ENCODE results near the gene SESN1. TPM values are rescaled to one million over a fixed set of nuclear protein-coding genes. Genes with fewer than 3 reads are reported as not detected.

Gene SESN1
- polyA plus RNA-seq, 4 donors = 25.0 to 31.1 (median 27.5) TPM

DNA sequence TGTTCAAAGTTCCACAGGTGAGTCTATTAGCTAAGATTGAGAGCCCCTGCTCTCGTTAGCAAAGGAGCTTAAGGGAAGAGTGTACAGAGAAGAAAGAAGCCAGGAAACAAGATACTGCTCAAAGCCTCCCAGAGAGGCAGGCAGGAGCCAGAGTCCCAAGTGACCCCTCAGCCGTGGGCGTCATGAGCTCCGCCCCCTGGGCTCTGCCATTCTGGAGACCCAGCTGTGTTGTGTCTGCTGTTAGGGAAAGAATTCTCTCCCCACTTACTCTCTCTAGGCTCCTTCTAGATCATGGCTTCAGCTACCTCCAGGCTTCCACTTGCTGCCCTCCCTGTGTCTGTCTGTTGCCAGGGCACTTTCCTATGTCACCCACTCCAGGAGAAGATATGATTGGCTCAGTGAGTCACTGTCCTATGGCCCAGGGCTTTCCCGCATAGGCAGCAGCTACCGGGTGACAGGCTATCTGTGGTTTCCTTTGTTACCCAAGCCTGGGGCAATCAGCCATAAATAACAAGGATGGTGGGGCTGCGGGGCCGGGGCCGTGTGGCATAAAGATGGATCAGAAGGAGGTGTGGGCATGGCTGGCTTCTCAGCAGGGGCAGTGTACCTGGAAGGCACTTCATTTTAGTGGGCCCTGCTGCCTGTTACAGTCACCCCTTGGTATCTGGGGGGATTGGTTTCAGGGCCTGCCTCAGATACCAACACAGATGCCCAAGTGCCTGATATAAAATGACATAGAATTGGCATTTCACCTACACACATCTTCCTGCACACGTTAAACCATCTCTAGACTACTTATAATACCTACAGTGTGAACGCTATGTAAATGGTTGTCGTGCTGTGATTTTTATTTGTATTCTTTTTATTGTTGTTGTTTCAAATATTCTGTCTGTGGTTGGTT lies 127.5 kb downstream of the SESN1 start:
- DNase-seq (ENCODE audit: low read depth in 4 of 4, low spot score in 3 of 4) = peak in 1 of 4 donors; percentile 33

DNA sequence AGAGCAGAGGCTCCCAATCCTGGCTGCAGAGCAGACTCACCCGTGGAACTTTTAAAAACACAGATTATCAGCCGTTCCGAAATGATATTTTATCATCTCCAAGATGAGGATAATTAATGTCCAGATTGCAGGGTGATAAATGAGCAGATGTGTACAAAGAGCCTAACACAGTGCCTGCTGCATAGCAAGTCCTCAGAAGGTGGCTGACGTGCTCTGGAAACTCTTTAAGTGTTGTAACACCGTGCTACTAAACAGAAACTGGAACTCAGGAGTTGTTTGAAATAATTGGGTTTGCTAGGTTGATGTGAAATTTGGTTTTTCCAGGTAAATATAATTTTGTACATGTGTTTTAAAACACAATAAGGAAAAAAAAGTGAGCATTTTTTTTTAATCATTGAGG lies 128.4 kb downstream of the SESN1 start:
- no peak for DNase-seq (ENCODE audit: low read depth in 4 of 4, low spot score in 3 of 4)

DNA sequence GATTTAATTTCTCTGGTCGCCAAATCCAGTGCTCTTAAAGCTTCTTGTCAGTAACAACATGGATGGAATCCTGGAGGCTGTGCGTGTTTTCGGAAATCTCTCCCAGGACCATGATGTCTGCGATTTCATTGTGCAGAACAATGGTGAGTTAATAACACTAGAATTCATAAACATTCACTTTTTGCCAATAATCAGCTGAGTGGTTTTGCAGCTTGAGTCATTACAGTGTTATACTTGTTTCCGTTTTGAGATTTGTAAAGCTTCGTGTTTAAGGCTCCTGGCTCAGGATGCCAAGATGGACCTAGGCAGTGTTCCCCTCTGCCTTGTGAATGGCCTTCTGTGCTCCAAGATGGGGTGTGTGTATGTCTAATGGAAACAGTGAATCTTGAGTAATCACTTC lies 132.7 kb downstream of the SESN1 start:
- DNase-seq (ENCODE audit: low read depth in 4 of 4, low spot score in 3 of 4) = no peak

DNA sequence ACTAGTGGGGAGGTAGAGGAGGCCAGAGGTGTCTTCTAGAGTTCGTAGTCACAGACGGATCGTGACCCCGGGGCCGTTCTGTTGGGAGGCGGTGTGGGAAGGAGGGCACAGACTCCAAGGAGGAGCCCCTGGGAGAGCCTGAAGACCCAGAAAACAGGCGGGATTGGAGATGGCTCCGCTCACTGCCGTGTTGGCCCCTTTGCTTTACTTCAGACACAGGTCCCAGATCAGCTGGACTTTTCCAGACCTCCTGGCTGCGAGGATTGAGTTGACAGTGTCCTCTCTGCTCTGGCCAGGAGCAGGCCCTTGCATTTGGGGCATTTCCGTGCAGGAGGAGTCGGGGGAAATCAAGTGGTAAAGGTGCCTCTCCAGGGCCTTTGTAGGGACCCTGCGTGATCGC lies 133.6 kb downstream of the SESN1 start:
- DNase-seq (ENCODE audit: low read depth in 4 of 4, low spot score in 3 of 4) = no peak

DNA sequence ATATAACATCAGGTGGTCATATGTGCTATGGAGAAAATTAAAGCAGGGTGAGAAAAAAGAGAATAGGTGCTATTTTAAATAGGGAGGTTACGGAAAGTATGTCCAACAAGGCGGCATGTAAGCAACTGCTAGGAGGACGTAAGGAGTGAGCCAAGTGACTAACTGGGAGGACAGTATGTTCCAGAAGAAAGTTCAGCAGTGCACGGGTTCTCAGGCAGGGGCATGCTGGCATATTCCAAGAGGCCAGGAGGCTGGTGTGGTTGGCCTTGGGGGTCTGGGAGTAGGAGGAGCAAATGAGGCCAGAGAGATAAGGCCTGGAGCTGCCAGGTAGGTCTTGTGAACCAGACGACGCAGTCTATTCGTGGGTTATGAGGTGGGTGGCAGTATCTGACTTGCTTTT lies 134.0 kb downstream of the SESN1 start:
- DNase-seq (ENCODE audit: low read depth in 4 of 4, low spot score in 3 of 4) = no peak

DNA sequence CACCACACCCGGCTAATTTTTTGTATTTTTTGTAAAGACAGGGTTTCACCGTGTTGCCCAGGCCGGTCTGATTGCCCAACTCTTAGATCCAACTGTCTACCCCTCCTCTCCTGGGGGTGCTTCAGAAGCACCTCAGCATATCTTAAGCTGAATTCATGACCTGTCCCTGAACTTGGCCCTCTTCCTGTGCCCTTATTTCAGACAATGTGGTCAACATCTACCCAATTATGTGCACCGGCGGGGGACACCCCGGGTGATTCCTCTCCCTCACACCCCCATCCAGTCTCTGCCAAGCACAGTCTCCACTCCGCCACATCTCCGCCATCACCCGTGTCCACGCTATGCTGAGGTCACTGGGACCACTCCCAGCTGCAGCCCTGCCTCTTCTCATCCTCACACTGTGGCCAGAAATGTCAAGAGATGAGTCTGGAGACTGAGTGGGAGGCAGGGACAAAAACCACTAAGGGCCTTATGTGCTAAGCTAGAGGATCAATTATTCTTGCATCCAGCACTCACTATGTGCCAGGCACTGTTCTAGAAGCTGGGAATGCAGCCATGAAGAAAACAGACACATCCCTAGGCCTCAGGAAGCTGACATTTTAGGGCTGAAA lies 134.6 kb downstream of the SESN1 start:
- DNase-seq (ENCODE audit: low read depth in 4 of 4, low spot score in 3 of 4) = no peak

DNA sequence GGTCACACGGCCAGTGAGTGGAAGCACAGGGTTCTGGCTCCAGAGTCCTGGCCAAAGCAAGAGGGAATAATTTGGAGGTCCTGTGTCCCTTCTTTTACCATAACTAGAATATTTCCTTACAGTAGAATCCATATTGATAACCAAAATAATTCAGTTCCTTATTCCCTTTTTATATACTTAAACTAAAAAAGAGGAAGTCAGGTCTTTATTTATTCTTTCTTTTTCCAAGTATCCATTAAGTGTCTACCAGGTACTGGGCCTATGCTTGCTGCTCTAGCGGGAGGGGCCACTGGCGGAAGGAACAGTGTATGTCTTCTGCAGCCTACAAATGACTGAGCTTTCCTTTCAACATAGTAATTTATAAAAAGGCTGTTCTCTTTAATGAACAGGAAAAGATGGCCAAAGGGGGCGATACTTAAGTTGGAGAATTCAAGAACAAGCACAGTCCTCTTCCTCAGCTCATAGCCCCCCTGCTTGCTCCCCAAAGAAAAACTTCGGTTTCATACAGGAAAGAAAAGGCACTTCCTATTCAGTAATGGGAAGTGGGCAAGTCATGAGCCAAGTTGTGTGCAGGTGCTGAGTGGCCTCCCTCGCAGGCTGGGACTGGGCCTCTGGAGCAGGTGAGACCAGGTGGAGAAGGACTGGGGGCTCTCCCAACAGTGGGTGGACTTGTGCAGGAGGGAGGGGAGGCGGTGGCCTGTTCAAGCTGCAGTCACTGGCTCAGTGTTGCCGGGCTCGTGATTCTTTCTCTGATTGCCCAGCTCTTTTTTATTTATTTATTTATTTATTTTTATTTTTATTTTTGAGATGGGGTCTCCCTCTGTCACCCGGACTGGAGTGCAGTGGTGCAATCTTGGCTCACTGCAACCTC lies 135.5 kb downstream of the SESN1 start:
- no peak for DNase-seq (ENCODE audit: low read depth in 4 of 4, low spot score in 3 of 4)

DNA sequence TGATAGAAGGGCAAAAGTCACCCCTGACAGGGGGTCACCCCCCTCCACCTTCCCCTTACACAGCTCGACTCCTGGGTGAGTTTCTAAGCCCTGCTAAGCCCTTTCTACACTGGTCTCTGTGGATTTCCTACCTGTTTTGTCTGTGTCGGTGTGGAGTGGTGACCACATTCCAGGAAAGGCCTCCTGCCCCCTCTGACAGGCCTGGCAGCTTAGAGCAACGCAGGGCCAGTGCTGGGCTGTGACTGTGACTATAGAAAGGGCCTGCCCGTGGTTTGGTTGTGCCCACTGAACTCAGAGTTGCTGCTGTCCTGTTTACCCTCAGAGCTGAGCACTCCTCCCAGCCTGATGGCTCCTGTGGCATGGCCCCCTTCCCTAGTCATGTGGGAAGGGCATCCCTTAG lies 137.4 kb downstream of the SESN1 start:
- DNase-seq (ENCODE audit: low read depth in 4 of 4, low spot score in 3 of 4) = no peak

DNA sequence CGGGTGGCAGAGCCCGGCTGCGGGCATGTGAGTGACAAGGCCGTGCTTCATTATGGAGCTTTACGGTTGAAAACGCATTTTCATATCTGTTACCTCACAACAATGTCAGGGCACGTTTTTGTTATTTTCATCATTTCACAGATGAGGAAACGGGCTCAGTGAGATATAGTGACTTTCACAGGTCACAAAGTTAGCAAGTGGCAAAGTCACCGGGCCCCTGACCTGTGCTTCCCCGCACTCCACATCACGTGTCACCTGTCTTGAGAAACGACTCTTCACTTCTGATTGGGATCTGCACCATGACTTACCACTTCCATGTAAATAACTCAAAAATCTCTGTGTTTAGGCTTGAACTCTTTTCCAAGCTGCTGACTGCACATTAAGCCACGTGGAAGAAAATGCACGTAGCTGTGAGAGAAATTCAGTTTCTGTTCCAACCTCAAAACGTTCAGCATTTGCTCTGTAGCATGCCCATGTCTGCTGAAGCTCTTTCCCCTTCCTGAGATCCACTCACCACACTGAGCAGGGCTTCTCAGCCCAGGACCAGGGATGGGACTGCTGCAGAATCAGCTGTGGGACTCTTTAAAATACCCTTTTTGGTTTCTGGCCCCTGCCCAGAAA lies 139.2 kb downstream of the SESN1 start:
- no peak for DNase-seq (ENCODE audit: low read depth in 4 of 4, low spot score in 3 of 4)

DNA sequence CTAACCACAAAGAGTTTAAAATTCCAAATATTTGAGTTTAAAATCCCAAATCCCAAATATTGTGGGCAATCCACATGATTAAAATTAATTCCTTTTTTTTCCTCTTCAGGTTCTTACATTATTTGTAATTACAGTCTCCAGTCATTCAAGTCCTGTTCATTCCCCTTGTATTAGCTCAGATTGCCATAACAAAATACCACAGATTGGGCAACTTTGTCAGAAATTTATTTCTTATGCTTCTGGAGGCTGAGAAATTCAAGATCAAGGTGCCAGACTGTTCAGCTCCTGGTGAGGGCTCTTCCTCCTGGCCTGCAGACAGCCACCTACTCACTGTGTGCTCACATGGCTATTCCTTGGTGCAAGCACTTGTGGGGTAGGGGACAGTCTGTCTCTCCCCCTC lies 141.0 kb downstream of the SESN1 start:
- no peak for DNase-seq (ENCODE audit: low read depth in 4 of 4, low spot score in 3 of 4)

DNA sequence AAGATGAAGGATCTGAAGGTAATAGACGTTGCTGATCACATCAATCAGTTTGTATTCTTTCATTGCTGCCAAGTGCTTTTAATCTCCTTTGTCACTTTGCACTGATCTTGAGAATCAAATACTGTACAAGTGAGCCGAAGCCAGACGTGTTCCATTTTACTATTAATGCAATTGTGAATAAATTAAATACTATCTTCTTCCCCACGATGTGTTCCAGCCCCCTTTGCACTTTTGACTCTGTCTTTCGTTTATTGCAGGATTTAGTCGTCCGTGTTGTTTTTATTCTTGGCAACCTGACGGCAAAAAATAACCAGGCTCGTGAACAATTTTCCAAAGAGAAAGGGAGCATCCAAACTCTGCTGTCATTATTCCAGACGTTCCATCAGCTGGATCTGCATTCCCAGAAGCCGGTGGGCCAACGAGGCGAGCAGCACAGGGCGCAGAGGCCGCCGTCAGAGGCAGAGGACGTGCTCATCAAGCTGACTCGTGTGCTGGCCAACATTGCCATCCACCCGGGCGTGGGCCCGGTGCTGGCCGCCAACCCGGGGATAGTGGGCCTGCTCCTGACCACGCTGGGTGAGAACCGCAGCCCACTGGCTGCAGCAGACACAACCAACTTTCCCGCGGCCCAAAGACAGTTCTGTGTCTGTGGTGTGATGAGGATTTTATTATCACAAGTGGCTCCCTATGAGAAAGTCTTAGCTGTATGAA lies 141.7 kb downstream of the SESN1 start:
- no peak for DNase-seq (ENCODE audit: low read depth in 4 of 4, low spot score in 3 of 4)

DNA sequence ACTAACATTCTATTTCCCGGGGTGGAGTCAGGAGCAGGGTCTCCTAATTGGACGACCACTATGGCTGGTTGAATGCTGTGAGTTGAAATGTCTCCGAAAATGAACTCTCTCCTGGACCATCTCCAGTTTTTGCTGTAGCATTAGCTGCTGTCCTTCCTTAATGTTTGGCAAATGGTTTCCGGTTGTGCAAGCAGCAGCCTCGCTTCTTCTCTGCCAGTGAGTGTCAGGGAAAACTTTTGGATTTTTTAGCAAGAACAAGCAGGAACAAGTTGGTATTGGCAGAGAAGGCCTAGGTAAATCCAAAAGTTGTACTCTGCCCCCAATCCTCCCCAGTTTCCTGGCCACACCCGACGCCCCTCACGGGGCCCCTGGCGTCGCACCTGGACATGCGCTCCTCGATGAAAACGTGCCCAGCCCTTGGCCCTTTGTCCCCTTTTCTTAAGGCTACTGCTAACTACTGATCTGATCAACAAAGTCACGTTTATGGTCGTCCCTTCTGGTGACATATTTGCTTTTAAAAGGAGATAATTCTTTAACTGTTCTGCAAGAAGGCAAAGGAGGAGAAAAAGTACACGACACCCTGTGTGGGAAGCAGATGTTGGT lies 143.2 kb downstream of the SESN1 start:
- no peak for DNase-seq (ENCODE audit: low read depth in 4 of 4, low spot score in 3 of 4)

DNA sequence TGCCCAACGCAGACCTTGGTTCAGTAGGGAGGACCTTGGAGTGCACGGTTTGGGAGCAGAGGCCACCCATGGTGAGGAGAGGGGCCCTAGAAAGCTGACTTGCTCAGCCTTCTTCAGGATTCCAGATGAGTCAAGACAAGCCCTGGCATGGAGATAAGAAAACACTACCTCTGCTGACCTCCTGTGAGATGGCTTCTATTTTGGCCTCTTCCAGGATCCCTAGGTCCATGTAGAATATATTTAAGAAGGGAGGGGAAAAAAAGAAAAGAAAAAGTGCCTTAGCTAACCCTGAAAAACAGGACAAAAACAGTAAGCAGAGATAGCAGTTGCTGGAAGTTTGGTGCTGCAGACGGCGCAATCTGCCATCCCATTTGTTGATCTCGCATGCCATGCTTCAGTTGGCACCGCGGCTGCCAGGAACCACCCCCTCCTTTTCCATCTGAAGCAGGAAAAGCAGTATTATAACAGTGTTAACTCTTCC lies 146.4 kb downstream of the SESN1 start:
- DNase-seq (ENCODE audit: low read depth in 4 of 4, low spot score in 3 of 4) = peak in 1 of 4 donors; percentile 45

DNA sequence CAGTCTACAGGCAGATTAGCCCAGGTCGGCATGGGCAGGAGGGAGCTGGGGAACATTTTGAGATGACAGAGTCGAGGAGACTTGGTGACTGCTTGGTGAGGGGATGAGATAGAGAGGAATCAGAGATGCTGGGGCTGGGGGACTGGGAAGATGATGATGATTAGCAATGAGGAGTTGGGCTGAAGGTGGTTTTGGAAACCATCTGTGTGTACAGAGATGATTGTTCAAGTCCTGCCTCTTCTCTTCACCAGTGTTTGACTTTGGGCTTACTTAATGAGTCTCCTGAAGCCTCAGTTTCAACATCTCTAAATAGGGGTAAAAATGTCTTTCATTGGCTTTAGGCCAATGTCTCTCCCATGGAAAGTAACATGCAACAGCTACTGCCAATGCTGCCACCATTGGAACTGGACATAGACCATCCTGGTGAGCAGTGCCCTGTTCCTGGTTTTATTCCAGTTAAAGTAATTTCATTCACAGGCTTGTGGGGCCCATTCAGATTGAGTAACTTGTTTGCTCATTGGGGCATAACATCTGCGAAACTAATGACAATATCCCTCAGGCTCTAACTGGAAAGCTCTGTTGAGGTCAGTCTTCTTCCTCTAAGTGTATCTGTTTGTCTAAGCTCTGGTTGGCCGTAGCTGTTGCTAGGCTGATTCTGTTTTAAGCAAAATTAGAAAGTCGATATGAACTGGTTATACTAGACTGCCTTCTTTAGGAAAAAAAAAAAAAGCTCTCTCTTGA lies 147.4 kb downstream of the SESN1 start:
- DNase-seq (ENCODE audit: low read depth in 4 of 4, low spot score in 3 of 4) = peak in 1 of 4 donors; percentile 57

DNA sequence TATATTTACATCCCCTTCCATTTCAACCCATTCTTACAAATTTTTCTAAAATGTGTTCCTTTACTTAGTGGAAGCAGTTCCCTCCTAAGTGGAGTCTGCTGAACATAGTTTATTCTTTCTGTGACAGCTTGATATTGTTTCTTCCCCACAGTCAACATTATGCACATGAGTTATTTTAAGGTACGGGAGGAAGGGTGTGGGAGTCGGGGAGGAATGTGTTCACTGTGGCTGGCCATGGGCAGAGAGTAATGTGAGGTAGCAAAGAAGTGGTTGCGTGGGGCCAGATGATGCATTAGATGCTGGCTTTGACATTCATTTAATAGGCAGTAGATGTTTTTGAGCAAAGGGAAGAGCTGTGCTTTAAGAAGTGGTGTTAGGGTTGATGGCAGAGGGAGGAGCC lies 148.0 kb downstream of the SESN1 start:
- DNase-seq (ENCODE audit: low read depth in 4 of 4, low spot score in 3 of 4) = no peak

DNA sequence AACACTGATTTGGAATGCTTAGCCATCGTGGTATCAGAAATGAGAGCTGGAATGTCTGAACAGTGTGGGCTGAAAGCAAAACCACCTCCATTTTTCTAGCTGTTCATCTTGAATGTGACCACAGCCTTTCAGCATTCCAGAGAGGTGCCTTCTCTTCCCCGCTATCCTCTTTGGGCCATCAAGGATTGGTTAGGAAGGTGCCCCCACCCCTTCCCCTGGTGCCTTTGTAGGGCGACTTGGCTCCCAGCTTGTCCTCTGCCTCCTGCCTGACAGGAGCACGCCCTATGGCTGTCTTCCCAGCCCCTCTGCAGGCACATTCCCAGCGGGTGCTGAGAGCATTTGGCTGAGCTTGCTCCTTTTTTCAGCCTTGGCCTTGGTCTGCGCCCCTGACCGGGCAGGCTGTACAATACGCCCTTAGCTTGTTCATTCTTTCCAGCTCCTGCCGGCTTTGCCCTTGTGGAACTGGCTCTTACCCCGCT lies 148.9 kb downstream of the SESN1 start:
- no peak for DNase-seq (ENCODE audit: low read depth in 4 of 4, low spot score in 3 of 4)

DNA sequence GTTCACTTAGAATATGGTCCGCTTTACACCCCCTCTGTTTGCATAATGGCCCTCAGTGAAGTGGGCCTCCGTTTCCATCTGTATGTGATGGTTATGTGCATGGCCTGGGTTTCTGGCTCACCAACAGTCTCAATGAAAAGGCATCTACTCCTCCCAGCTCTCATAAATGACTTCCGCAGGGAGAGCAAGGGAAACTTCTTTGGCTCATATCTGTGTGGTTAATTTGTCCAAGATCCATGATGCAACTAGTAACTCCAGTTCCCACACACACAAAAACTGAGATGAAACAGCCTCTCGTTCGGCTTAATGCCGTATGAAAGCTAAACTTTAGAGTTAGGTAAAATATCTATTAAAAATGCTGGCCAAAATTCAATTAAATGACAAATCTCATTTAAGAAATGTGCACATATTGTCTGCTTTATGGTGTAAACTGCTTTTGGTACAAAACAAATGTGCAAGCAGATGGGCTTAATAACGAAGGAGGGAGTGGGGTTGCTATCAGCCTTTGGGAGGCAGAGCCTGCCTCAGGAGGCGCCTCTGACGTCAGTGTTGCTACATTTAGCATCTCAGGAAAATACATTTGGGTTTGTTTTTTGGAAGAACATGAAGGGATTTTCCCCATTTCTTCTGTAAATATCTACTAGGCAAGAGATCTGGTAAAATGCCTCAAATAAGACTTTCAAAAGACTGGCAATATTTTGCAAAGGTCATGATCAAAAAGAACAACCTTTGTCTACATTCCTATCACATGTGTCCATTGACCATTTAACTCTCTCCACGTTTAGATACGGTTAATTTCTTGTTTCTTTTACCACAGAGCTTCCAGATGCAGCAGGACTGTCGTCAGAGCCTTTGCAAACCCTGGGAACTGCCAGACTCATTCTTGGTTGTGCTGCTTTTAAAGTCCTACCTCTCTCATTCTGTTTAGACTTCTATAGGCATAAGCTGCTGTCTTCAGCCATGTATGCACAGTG lies 149.7 kb downstream of the SESN1 start:
- no peak for DNase-seq (ENCODE audit: low read depth in 4 of 4, low spot score in 3 of 4)

DNA sequence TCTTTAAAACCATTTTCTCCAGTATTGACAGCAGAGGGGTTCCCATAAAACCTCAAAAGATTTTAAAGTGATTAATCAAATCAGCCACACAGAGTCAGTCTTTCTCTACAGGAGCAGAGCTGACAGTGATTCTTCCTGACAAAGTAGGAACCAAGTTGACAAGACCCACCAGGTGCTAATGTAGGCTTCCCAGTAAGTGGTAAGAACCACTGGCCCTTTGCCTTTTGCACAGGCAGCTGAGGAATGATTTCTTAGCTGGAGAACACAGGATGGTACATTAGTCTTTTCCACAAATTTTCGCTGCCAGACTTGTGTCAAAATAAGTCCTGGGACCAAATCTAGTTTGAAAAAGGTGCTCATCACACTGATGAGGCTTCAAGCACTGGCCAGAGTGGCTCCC lies 150.6 kb downstream of the SESN1 start:
- no peak for DNase-seq (ENCODE audit: low read depth in 4 of 4, low spot score in 3 of 4)

All from left renal pelvis (tissue), 4 donors.